ENCODE measurements around the gene IGFBP5. TPM values are rescaled to one million over a fixed set of nuclear protein-coding genes. Genes with fewer than 3 reads are reported as not detected.

The IGFBP5 gene
- polyA plus RNA-seq, 4 donors: 396 to 446 (median 412) TPM

DNA sequence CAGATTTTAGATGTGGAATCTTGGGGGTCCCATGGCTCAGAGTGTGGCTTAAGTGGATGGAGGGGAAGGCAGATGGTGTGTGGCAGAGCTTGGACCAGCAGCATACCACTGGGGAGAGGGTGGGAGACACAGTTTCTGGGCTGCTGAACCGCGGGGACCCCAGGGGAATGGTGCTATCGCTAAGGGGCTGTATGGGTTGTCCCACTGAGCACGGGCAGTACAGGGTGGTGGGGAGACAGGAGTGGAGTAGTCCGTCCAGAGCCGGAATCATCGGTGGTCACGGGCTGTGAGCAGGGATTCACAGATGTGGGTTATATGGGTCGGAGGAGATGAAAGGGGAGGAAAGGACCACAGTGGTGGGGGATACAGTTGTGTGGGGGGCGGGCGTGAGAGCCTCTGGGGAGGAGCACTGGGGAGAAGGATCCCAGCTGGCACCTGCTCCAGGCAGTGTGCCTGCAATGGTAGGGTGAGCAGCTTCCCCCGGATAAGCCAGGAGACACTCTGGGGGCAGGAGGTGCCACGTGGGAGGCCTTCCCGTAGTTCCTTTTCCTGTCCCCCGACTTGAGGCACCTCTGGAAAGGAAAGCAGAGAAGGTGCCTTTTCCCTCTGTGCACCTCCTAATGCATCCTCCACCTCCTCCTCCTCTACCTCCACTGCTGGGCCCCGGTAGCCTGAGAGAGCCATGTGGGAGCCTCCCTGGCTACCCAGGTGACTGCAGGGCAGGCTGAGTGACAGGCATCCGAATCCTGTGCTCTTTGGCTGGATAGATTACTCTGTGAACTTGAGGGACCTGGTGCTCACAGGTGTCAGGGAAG is 24.9 kb downstream of the IGFBP5 start:
- DNase-seq (ENCODE audit: low read depth in 4 of 4, low spot score in 3 of 4): no peak

DNA sequence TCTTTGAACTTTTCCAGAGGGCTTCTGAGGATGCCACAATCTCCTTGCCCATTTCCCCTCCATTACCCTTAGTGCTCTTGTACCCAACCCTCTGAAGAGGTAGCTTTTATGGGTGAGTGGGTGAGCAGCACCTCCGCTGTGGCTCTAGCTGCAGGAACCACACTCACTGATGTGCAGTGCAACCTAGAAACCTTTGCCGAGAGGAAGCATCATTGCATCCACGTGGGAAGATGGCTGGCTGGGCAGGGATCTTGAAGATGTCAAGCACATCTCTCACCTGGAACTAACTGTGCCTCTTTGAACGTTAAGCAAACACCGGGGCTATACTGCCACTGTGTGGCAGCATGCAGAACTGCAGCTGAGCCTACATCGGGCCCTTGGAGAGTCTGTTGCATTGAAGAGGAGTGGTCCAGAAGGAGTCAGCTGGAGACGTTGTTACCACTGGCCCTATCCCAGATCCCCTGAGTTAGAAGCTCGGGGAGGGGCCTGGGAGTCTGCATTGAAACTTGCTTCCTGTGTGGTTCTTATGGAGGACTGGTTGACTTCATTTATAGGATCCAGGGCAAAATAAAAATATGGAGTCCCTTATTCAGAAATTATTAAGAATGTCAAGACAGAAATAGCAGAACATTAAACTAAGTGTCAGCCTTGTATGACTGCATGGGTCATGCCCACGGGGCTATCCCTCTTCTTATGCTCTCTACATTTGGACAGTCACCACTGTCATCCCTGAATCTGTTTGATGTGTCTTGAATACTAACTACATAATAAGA is 28.7 kb downstream of the IGFBP5 start:
- DNase-seq (ENCODE audit: low read depth in 4 of 4, low spot score in 3 of 4): peak; percentile 62 to 80 (median 68)

DNA sequence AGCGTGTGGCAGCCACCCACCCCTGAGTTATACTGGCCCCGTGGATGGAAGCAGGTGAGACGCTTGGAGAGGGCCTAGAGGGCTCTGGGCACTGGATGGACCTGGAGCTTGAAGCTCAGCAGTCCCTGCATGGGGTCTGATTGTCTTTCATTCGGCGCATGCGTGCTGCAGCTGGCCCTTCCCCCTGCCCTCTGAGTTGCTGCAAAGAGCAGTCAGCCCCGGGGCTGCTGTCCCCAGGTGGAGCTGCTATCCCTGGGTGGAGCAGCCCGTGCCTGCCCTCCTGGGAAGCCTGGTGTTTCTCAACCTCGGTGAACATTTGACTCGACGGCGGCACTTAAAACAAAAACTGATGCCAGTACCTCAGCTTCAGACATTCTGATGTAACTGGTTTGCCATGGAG is 29.6 kb downstream of the IGFBP5 start:
- no peak for DNase-seq (ENCODE audit: low read depth in 4 of 4, low spot score in 3 of 4)

DNA sequence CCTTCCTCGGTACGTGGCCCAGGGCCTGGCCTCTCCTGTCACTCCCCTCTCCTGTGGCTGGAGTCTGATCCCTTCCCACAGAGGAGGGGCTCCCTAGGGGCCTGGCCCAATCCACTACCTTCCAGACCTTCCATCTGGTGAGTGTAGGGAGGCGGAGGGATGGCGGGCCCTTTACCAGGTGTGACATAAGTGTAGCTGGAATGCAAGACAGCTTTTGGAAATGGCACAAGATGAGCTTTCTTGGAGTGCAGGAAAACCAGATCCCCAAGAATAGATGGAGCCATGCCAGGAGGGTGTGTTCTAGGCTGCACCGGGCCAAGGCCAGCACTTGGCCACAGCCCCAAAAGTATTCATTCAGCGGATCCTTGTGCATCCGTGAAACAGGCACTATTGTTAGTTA is 30.1 kb downstream of the IGFBP5 start:
- DNase-seq (ENCODE audit: low read depth in 4 of 4, low spot score in 3 of 4): no peak

DNA sequence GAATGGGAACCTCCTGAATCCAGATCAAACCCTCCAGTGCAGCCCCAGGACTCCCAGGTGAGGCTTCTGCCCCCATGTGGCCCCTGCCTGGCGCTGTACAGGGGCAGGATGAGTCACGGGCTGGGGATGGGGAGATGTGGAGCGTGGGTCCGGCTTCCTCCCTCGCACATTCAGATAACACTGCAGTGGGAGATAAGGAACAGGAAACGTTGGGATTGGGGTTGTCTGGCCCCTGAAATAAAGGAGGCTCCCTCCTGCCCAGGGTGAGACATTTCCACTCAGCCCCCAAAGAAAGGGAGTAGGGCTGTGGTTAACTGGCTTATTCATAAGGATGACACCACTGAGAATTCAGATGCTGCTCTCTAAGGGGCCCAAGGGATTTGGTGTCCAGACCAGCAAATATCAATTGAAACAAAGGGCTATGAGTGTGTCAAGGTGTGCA is 30.7 kb downstream of the IGFBP5 start:
- DNase-seq (ENCODE audit: low read depth in 4 of 4, low spot score in 3 of 4): no peak

DNA sequence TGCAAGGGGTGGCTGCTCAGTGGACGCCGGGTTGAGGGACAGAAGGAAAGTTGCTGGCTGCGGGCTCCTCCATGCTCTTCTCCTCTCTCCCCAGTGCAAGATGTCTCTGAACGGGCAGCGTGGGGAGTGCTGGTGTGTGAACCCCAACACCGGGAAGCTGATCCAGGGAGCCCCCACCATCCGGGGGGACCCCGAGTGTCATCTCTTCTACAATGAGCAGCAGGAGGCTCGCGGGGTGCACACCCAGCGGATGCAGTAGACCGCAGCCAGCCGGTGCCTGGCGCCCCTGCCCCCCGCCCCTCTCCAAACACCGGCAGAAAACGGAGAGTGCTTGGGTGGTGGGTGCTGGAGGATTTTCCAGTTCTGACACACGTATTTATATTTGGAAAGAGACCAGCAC is 31.5 kb downstream of the IGFBP5 start:
- DNase-seq (ENCODE audit: low read depth in 4 of 4, low spot score in 3 of 4): no peak

DNA sequence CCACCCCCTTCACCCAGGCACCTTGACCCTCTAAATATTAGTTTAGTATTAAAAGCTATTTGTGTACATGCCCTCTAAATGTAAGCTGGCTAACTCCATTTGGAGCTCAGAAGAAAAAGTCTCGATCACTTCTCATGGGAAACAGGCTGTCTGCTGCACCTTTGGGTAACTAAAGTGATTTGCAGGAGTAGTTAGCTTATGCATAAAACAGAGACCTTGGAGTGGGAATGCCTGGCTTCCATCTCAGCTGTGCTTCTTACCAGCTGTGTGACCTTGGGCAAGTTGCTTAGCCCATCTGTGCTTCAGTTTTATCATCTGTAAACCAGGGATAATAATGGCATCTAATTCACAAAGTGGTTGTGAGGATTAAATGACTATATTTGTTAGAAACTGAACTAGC is 32.2 kb downstream of the IGFBP5 start:
- DNase-seq (ENCODE audit: low read depth in 4 of 4, low spot score in 3 of 4): no peak

DNA sequence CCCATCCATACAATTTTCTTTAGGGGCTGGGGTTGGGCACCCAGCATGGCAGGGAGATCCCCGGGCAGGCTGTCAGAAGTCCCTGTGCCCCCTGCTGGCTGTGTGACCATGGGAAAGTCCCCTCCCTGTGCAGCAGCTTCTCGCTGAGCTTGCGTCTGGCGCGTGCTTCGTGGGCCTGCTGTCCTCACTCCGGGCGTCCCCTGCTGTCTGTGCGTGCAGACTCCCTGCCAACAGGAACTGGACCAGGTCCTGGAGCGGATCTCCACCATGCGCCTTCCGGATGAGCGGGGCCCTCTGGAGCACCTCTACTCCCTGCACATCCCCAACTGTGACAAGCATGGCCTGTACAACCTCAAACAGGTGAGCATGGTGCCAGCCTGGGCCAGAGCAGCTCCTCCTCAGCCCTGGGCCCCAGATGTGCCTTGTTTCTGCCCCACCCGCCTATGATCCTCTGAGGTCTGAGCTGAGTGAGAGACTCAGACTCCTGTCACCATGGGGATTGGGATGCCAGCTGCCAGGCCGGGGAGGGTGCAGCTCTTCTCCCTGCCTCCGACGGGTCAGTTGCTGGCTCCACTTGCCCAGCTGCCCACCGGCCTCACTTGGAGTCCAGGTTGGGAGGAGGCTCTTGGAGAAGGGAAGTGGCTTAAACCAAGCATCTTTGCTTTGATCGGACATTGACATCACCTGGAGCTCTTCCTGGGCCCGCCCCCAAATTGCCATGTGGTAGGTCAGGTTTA is 33.5 kb downstream of the IGFBP5 start:
- no peak for DNase-seq (ENCODE audit: low read depth in 4 of 4, low spot score in 3 of 4)

DNA sequence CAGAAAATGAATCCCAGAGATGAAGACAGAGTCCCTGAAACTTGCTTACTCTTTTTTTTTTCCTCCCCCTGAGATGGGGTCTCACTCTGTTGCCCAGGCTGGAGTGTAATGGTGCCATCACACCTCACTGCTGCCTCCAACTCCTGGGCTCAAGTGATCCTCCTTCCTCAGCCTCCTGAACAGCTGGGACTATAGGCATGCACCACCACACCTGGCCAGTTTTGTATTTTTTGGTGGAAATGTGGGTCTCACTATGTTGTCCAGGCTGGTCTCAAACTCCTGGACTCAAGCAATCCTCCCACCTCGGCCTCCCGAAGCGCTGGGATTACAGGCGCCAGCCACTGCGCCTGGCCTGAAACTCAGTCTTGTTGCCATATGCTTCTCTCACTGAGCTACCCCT is 34.3 kb downstream of the IGFBP5 start:
- no peak for DNase-seq (ENCODE audit: low read depth in 4 of 4, low spot score in 3 of 4)

DNA sequence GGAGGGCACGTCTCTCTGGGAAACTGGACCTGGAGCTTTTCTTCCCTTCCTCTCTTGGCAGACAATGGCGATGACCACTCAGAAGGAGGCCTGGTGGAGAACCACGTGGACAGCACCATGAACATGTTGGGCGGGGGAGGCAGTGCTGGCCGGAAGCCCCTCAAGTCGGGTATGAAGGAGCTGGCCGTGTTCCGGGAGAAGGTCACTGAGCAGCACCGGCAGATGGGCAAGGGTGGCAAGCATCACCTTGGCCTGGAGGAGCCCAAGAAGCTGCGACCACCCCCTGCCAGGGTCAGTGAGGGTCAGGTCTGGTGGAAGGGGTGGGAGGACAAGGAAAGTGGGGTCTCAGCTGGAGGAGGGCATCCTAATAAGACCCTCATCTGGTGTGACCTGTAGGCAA is 34.9 kb downstream of the IGFBP5 start:
- DNase-seq (ENCODE audit: low read depth in 4 of 4, low spot score in 3 of 4): no peak

DNA sequence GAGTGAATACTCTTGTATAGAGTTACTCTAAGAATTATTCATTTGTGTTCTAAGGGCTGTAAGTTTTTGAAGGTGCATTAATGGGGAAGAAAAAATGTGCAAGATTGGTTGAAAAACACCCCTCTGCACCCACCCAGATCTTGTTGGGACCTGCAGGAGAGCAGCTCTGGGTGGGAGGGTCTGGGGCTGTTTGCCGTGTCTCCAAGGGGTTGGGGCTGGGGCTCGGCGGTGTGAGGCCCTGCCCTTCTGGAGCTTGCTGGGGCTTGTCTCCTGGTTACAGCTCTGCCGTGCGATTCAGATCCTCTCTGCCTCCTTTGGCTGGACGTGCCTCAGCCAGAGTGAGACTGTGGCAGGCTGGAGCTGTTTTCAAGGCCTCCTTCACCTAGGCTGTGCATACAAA is 36.1 kb downstream of the IGFBP5 start:
- DNase-seq (ENCODE audit: low read depth in 4 of 4, low spot score in 3 of 4): no peak

DNA sequence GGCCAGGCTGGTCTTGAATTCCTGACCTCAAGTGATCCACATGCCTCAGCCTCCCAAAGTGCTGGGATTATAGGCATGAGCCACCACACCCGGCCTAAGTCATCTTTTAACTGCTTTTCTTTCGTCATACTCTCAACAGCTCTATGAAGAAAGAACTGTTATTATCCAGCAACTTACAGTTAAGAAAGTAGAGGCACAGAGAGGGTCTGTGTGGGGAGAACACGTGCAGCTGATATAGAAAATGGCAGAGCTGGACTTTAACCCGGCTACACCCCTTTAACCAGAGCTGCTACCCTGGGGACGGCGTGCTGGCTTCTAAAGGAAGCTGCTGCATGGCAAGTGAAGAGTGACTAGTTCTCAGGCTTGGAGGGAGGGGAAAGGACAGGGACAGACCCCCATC is 36.6 kb downstream of the IGFBP5 start:
- DNase-seq (ENCODE audit: low read depth in 4 of 4, low spot score in 3 of 4): no peak

DNA sequence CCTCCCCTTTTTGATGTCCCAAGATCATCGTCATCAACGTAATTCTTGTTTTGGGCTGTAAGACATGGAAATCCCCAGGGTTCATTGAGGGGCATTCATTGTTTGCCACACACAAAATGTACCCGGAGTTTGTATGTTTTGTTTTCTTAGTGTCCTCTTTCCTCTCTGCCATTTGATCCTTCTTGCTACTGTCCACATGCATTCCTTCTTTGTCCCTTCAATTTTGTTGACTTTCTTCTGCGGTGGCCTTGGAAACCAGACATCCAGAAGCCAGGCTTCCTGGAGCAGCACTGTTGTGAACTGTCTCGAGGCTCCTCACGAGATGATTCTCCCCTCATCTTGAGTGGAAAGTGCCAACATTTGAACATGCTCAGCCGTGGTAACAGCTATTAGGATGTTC is 37.4 kb downstream of the IGFBP5 start:
- DNase-seq (ENCODE audit: low read depth in 4 of 4, low spot score in 3 of 4): no peak

DNA sequence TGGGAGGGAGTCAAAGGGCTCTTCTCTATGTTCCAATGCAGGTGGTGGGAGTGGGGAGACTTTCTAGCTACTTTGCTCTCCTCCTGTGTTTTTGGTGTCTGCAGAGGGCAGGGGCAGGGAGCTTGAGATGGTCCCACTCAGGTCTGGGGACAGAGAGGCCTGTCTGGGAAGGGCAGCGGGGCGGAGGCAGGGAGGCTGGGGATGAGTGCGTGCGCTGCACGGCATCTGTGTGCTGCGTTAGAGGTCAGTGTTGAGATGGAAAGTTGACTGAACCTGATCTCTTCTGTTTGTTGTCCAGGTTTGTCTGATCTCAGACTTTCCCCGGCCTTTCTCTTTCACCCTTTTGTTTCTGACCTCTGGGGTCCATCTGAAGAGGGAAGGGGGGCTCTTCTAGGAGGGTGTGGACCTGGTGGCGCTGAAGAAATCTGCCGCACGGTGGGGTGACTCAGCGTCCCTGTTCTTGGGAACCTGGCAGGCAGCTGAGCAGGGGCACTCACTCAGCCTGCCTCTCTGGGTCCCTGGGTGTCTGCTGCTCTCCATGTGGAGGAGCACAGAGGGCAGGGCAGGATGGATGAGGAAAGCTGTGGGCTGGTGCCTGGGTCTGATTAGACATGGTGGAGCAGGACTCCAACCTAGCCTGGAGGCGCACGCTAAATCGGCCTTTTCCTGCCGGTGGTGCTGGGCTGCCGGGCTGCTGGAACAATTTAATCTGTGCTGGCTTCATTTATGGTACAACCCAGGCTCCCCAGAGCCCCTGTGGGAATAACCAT is 38.1 kb downstream of the IGFBP5 start:
- no peak for DNase-seq (ENCODE audit: low read depth in 4 of 4, low spot score in 3 of 4)

DNA sequence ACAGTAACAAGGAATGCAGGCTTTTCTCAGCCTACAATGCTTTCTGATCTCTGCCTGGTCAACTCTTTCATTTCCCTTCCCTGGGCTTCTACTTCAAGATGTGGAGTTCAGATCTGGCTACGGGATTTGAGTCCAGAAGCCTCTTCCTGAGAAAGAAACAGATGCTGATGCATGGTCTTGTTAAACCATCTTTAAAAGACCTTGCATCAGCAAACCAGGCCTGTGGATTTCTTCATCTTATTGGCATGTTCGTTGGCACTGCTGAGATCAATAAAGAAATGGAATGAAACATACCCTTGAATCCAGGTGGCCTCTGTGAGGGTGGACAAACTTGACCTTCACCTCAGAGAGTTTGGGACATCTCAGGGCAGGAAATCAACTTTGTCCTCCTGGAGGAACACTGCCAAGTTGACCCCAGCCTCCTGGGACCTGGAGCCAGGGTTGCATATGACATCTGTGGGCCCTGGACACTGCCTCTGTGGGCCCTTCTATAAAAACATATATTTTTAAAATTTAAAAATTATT is 40.8 kb downstream of the IGFBP5 start:
- no peak for DNase-seq (ENCODE audit: low read depth in 4 of 4, low spot score in 3 of 4)

DNA sequence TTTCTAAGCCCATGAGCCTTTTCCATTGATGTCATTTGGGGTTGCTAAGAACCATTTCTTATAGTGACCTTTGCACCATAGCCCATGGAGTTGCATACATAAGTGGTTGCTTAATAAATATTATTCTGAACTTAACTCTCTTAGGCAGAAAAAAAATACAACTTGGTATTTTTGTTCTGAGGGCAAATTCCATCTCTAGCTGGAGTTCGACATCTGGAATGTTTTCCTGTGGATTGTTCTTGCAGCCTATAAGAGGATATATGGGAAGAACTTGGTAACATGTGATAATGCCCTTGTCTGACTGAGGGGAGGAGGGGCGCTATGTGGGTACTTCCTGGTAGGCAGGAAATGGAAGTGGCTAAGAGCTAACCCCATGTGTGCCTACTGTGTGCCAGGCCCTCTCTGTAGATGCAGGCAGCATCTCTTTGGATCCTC is 41.4 kb downstream of the IGFBP5 start:
- DNase-seq (ENCODE audit: low read depth in 4 of 4, low spot score in 3 of 4): no peak

DNA sequence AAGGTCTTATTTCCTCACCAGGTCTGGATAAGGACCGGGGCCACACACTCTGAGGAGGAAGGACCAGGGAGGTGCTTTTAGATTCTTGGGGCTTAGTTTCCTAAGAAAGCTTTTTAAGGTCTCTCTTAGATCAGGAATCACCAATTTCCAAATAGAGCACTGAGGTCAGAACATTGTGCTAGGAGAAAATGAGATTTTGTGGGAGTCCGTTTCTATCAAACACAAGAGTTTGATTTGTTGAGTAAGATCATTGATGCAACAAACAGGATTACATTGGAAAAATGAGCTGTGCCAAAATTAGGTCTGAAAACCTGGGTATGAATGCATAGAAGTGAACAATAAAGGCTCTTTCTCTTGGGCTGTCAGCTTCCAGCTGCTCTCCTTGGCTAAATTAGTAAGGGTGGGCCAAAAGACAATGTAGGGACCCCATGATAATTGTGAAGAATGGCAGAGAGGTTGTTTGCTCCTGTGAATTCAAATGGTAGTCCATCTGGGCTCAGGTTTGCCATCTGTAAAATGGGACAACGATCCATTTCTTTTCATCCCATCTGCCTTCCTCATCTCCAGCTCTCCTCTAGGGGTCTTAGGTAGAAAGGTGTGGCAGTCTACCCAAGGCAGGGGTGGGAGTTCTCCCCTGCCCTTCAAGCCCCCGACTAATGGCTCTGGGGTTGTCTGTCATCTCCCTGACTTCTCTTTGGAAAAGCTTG is 42.1 kb downstream of the IGFBP5 start:
- no peak for DNase-seq (ENCODE audit: low read depth in 4 of 4, low spot score in 3 of 4)

DNA sequence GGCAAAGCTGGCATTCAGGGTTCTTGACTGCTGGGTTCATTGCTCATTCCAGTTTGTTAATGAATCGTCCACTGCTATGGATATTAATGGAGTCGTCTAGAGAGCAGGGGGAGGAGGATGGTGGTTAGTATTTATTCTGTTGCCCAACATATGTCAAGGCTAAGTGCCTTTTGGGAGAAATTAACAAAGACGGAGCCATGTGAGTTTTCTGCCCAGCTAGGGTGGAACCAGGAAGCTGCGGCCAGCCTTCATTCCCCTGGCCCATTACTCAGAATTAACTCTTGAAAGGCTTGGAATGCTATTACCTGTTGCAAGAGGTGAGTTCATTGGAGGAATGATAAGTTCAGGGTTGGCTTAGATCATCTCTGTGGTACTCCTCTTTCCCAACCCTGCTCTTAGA is 42.8 kb downstream of the IGFBP5 start:
- no peak for DNase-seq (ENCODE audit: low read depth in 4 of 4, low spot score in 3 of 4)

DNA sequence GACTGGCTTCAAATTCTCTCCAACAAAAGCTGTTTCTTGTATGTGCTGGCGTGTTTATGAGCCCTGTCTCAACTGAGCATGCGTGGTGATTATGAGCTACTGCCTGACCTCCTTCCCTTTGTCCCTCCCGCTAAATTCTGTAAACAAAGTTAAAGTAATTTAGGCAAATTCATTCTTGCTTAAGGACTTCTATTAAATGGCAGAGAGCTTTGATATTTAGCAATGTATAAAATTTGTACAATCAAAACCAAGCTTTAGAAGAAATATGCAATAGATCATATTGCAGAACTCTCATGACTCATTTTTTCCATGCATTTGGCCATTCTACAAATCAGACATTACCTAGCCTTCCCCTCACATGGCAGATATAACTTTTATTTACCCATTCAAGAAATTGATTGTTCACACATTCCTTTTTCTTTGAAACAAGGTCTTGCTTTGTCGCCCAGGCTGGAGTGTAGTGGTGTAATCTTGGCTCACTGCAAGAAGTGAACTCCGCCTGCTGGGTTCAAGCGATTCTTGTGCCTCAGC is 43.9 kb downstream of the IGFBP5 start:
- DNase-seq (ENCODE audit: low read depth in 4 of 4, low spot score in 3 of 4): no peak
